SK-N-SH treated with all-trans-retinoic acid at 6 μM for 48 hours (cell line): ENCODE results near the gene RNF112.

Source experiments
- ATAC-seq: fragments of 200-7000 bp; cut with Tn5 transposase; 3 replicates; pipeline ENCODE4 v1.9.1; 2020; ENCODE audit warnings: mild to moderate bottlenecking, moderate library complexity
- ARNTL ChIP-seq: fragments of 450-650 bp; formaldehyde crosslinking; IDR thresholded peaks from 2 replicates; pipeline ENCODE4 v1.5.0; 2020; ENCODE audit warnings: low read depth, mild to moderate bottlenecking, moderate library complexity, borderline replicate concordance
- BACH2 ChIP-seq: fragments of 250-450 bp; sonication (Bioruptor Pico); IDR thresholded peaks from 2 replicates; pipeline ENCODE4 v1.9.0; 2021; ENCODE audit warnings: mild to moderate bottlenecking, borderline replicate concordance
- CSDC2 ChIP-seq: fragments of 250-450 bp; sonication (Bioruptor Pico); IDR thresholded peaks from 2 replicates; pipeline ENCODE4 v1.5.0; 2020; ENCODE audit warnings: mild to moderate bottlenecking, moderate library complexity
- ESRRG ChIP-seq: fragments of 250-450 bp; sonication (Bioruptor Pico); IDR thresholded peaks from 2 replicates; pipeline ENCODE4 v1.6.1; 2021; ENCODE audit warnings: mild to moderate bottlenecking
- GLIS3 ChIP-seq: fragments of 250-450 bp; sonication (Bioruptor Pico); IDR thresholded peaks from 2 replicates; pipeline ENCODE4 v1.5.0; 2020; ENCODE audit warnings: mild to moderate bottlenecking, moderate library complexity
- ISL1 ChIP-seq: fragments of 250-450 bp; sonication (Bioruptor Pico); IDR thresholded peaks from 2 replicates; pipeline ENCODE4 v2.1.2; 2022; ENCODE audit warnings: mild to moderate bottlenecking, moderate library complexity
- OSR1 ChIP-seq: fragments of 250-450 bp; sonication (Bioruptor Pico); IDR thresholded peaks from 2 replicates; pipeline ENCODE4 v1.8.0; 2022; ENCODE audit warnings: moderate library complexity, mild to moderate bottlenecking, inconsistent platforms
- PPARA ChIP-seq: fragments of 250-450 bp; sonication (Bioruptor Pico); IDR thresholded peaks from 2 replicates; pipeline ENCODE4 v1.5.0; 2020; ENCODE audit warnings: mild to moderate bottlenecking, borderline replicate concordance
- RARB ChIP-seq: fragments of 250-450 bp; sonication (Bioruptor Pico); IDR thresholded peaks from 2 replicates; pipeline ENCODE4 v1.8.0; 2021; ENCODE audit warnings: mild to moderate bottlenecking, moderate library complexity
- SNAI2 ChIP-seq: fragments of 250-450 bp; sonication (Bioruptor Pico); IDR thresholded peaks from 2 replicates; pipeline ENCODE4 v1.5.0; 2020; ENCODE audit warnings: mild to moderate bottlenecking, moderate library complexity
- TCF4 ChIP-seq: fragments of 250-450 bp; sonication (Bioruptor Pico); IDR thresholded peaks from 2 replicates; pipeline ENCODE4 v1.8.0; 2021; ENCODE audit warnings: mild to moderate bottlenecking, moderate library complexity, borderline replicate concordance
- TOX ChIP-seq: fragments of 250-450 bp; sonication (Bioruptor Pico); IDR thresholded peaks from 2 replicates; pipeline ENCODE4 v1.8.0; 2021; ENCODE audit warnings: mild to moderate bottlenecking, moderate library complexity, borderline replicate concordance
- ZC3H10 ChIP-seq: fragments of 250-450 bp; sonication (Bioruptor Pico); IDR thresholded peaks from 2 replicates; pipeline ENCODE4 v1.5.1; 2021; ENCODE audit warnings: mild to moderate bottlenecking, moderate library complexity
- ZFP30 ChIP-seq: fragments of 450-650 bp; formaldehyde crosslinking; IDR thresholded peaks from 2 replicates; pipeline ENCODE4 v1.5.0; 2022; ENCODE audit warnings: mild to moderate bottlenecking, moderate library complexity
- ZNF565 ChIP-seq: fragments of 450-650 bp; formaldehyde crosslinking; conservative IDR thresholded peaks from 2 replicates; pipeline ENCODE4 v1.5.0; 2020; ENCODE audit warnings: low read depth, mild to moderate bottlenecking, moderate library complexity
- ZNF70 ChIP-seq: fragments of 450-650 bp; formaldehyde crosslinking; IDR thresholded peaks from 2 replicates; pipeline ENCODE4 v1.5.0; 2020; ENCODE audit warnings: mild to moderate bottlenecking, moderate library complexity
- ZNF8 ChIP-seq: fragments of 450-650 bp; formaldehyde crosslinking; IDR thresholded peaks from 2 replicates; pipeline ENCODE4 v1.5.0; 2020; ENCODE audit warnings: mild to moderate bottlenecking, moderate library complexity
- TF ChIP-seq, protein P1 (sequence below): fragments of 250-450 bp; sonication (Bioruptor Pico); IDR thresholded peaks from 2 replicates; pipeline ENCODE4 v1.5.1; 2020; ENCODE audit warnings: low read depth, mild to moderate bottlenecking, moderate library complexity
- TF ChIP-seq, protein P2 (sequence below): fragments of 250-450 bp; sonication (Bioruptor Pico); IDR thresholded peaks from 2 replicates; pipeline ENCODE4 v1.8.0; 2020; ENCODE audit warnings: mild to moderate bottlenecking, moderate library complexity, borderline replicate concordance
- TF ChIP-seq, protein P3 (sequence below): fragments of 250-450 bp; sonication (Bioruptor Pico); IDR thresholded peaks from 2 replicates; pipeline ENCODE4 v1.5.1; 2021; ENCODE audit warnings: mild to moderate bottlenecking, moderate library complexity
- TF ChIP-seq, protein P4 (sequence below): fragments of 250-450 bp; sonication (Bioruptor Pico); IDR thresholded peaks from 2 replicates; pipeline ENCODE4 v1.8.0; 2021; ENCODE audit warnings: low read depth, mild to moderate bottlenecking, moderate library complexity, borderline replicate concordance

Gene RNF112

DNA sequence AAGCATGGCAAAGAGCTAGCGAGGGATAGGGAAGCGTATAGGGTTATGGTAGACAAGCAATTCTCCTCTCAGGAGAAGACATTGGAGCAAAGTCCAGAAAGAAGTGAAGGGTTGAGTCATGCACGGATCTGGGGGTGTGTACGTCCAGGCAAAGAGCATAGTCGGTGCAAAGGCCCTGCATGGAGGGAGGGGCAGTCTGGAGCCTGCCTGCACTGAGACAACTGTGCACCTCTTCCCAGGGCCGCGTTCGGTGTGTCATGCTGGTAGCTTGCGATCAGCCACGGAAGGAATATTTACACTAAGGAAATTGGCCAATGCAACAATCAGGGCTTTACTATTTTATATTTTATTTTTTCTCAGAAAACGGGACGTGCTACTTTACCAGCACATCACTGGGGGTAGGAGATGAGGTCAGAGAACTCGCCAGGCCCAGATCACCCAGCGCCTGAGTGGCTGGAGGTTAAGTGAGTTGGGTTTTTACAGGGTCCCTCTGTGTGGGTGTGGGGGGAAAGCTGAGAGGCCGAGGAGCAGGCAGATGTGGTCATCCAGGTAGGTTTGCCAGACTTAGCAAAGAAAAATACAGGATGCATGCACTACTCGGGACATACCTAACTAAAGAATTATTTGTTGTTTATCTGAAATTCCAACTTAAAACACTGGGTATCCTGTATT, 41.8 kb upstream of the RNF112 start:
- no peak for ATAC-seq
- TF ChIP-seq CSDC2 (CRISPR knock-in tag) (no peak), TCF4 (CRISPR knock-in tag) (no peak), ZFP30 (CRISPR knock-in tag) (no peak)
- TF ChIP-seq, protein P1, sequence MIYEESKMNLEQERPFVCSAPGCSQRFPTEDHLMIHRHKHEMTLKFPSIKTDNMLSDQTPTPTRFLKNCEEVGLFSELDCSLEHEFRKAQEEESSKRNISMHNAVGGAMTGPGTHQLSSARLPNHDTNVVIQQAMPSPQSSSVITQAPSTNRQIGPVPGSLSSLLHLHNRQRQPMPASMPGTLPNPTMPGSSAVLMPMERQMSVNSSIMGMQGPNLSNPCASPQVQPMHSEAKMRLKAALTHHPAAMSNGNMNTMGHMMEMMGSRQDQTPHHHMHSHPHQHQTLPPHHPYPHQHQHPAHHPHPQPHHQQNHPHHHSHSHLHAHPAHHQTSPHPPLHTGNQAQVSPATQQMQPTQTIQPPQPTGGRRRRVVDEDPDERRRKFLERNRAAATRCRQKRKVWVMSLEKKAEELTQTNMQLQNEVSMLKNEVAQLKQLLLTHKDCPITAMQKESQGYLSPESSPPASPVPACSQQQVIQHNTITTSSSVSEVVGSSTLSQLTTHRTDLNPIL (CRISPR knock-in tag) = no peak
- TF ChIP-seq, all 23 proteins: peak for 0

DNA sequence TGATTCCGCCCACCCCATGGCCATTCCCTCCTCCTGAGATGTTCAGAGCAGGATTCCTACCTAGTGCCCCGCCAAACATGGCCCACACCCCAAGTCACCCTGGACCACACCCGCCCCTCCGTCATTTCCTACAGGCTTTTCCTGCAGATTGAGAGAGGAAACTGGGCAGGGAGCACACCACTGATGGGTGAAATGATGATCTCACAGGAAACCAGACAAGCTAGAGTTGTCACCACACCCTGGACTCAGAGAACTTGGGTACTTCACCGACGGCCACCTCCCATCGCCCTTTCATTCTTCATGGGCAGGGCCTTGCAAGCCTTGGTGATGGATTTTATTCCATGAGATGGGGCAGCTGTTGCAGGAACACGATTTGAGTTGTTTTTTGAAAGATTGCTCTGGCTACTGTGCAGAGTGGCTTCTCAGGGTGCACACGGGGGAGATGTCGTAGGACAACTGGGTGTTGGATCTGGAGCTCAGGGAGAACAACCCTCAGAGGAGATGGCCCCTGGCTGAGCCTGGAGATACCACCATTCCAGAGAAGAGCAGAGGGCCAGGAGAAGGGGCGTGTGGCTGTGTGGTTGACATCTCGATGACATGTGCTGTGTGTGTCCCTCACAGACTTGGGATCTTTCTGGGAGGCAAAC, 41.1 kb upstream of the RNF112 start:
- TF ChIP-seq CSDC2 (CRISPR knock-in tag) = no peak
- TF ChIP-seq TOX (CRISPR knock-in tag) = no peak
- TF ChIP-seq, protein P1 (CRISPR knock-in tag) = no peak
- TF ChIP-seq GLIS3 (CRISPR knock-in tag) = no peak
- no peak for TF ChIP-seq ZNF8 (CRISPR knock-in tag)
- TF ChIP-seq, protein P2, sequence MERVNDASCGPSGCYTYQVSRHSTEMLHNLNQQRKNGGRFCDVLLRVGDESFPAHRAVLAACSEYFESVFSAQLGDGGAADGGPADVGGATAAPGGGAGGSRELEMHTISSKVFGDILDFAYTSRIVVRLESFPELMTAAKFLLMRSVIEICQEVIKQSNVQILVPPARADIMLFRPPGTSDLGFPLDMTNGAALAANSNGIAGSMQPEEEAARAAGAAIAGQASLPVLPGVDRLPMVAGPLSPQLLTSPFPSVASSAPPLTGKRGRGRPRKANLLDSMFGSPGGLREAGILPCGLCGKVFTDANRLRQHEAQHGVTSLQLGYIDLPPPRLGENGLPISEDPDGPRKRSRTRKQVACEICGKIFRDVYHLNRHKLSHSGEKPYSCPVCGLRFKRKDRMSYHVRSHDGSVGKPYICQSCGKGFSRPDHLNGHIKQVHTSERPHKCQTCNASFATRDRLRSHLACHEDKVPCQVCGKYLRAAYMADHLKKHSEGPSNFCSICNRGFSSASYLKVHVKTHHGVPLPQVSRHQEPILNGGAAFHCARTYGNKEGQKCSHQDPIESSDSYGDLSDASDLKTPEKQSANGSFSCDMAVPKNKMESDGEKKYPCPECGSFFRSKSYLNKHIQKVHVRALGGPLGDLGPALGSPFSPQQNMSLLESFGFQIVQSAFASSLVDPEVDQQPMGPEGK (CRISPR knock-in tag) = no peak
- TF ChIP-seq ZNF70 (CRISPR knock-in tag) = no peak
- TF ChIP-seq RARB = no peak
- TF ChIP-seq OSR1 (CRISPR knock-in tag) = no peak
- TF ChIP-seq ISL1 = no peak
- no peak for TF ChIP-seq ARNTL (CRISPR knock-in tag)
- TF ChIP-seq PPARA (CRISPR knock-in tag) = no peak
- TF ChIP-seq ZC3H10 (CRISPR knock-in tag) = no peak
- TF ChIP-seq SNAI2 (CRISPR knock-in tag) = no peak

DNA sequence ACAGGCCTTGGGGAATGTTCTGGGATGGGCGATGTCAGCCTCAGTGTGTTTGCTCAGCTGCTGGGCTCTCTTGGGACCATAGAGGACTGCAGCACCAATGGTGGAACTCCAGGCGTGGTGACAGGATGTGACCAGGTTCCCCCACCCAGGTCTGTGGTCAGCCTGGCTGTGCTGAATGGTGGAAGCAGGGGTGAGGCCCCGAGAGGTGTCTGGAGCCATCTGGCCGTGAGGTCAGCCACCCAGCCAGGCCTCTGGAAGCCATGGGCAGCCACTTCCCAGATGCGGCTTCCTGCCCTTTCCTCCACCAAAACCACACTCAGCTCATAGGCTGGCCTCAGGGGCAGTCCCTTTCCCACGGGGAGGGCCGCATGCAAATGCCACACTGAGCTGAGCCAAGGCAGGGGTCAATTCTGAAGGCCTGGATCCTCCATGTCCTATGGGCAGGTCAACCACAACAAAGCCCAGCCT, 40.5 kb upstream of the RNF112 start:
- no peak for ATAC-seq
- TF ChIP-seq, protein P3, sequence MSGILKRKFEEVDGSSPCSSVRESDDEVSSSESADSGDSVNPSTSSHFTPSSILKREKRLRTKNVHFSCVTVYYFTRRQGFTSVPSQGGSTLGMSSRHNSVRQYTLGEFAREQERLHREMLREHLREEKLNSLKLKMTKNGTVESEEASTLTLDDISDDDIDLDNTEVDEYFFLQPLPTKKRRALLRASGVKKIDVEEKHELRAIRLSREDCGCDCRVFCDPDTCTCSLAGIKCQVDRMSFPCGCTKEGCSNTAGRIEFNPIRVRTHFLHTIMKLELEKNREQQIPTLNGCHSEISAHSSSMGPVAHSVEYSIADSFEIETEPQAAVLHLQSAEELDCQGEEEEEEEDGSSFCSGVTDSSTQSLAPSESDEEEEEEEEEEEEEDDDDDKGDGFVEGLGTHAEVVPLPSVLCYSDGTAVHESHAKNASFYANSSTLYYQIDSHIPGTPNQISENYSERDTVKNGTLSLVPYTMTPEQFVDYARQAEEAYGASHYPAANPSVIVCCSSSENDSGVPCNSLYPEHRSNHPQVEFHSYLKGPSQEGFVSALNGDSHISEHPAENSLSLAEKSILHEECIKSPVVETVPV (CRISPR knock-in tag) = no peak
- TF ChIP-seq, protein P2 (CRISPR knock-in tag) = no peak
- TF ChIP-seq TOX (CRISPR knock-in tag) (no peak), CSDC2 (CRISPR knock-in tag) (no peak), ZC3H10 (CRISPR knock-in tag) (no peak), SNAI2 (CRISPR knock-in tag) (no peak), ZNF565 (CRISPR knock-in tag) (no peak), ZNF8 (CRISPR knock-in tag) (no peak), GLIS3 (CRISPR knock-in tag) (no peak), BACH2 (CRISPR knock-in tag) (no peak), OSR1 (CRISPR knock-in tag) (no peak), TCF4 (CRISPR knock-in tag) (no peak), ESRRG (CRISPR knock-in tag) (no peak)
- TF ChIP-seq, protein P4, sequence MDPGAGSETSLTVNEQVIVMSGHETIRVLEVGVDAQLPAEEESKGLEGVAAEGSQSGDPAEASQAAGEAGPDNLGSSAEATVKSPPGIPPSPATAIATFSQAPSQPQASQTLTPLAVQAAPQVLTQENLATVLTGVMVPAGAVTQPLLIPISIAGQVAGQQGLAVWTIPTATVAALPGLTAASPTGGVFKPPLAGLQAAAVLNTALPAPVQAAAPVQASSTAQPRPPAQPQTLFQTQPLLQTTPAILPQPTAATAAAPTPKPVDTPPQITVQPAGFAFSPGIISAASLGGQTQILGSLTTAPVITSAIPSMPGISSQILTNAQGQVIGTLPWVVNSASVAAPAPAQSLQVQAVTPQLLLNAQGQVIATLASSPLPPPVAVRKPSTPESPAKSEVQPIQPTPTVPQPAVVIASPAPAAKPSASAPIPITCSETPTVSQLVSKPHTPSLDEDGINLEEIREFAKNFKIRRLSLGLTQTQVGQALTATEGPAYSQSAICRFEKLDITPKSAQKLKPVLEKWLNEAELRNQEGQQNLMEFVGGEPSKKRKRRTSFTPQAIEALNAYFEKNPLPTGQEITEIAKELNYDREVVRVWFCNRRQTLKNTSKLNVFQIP (CRISPR knock-in tag) = no peak

More for the DNA sequence above, 41.1 kb upstream of the RNF112 start:
- no peak for ATAC-seq
